ENCODE data around the gene DHFR2. TPM values are rescaled to one million over a fixed set of nuclear protein-coding genes. Genes with fewer than 3 reads are reported as not detected.

The DHFR2 gene
- total RNA-seq: 2.4 and 2.9 TPM in 2 replicates

DNA sequence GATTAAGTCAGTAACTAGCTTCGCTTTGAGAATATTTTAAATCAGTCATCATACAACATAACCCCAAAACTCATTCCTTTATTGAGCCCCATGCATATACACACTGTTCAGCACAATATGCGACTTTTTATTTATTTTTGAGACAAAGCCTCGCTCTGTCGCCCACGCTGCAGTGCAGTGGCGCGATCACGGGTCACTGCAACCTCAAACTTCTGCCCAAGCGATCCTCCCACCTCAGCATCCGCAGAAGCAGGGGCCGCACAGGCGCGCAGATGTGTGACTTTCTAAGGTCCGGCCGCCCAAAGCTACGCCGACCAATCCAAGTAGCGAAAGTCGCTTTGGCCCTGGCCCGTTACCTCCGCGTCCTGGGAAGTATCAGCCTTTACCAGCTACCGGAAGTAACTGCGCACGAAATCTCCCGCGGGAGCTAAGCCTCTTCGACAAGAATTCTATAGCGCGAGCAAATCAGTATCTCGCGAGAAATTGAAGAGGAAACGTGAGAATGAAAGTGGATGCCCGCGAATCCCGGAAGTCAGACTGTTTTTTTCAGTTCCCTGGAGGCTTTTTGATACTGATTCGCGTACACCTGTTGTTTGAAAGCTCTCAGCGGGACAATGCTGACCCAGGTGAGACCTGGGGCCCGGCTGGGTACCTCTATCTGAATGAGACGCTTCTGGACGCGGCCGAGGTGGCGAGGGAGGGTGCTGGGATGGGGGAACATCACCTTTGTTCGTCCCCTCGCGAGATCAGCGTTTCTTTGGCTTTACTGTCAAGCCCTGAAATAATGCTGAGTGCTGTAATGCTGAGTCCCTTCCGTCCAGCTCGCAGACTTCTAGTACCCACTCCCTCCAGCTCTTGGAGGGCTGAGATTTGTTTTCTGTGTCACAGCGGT lies at the start of gene DHFR2, which contains the start of gene NSUN3:
Gene DHFR2 (minus strand): TSS at position 404 of the 892 bp plus-strand sequence. CDS start 1,405 bp downstream, outside the sequence.
Gene NSUN3 (plus strand): TSS at position 549 of the 892 bp plus-strand sequence. CDS start 66 bp downstream, at position 615.

DNA sequence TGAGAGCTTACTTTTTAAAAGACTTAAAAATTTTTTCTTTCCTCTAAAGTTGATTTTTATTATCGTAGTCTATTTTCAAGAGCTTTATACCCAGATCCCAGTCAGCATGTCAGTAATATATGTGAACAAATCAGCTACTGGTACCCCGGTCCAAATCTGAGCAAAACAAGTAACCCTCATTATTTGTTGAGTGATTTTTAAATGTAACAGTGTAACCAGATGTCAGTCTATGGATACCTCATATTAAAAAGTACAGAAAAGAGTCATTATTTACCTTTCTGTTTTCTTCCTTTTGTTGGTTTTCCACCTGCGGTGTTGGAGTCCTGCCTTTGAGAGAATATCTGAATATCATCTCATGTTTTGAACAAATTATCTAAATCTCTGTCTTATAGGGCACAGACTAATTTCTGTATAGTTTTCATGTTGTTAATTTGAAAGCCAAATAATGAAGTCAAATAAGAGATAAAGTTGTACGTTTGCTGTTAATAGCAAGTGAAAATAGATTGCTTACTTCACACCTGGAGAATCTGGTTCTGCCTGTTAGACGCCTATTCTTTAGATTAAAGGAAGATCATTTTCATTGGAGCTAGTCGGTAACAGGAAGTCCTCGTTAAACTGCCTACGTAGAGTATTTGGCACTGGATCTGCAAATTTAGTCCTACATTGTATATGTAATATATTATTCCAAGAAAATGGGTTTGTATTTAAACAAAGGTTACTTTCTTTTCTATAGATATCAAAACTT lies 34.5 kb downstream of the DHFR2 start, which contains the start of gene STX19:
Gene STX19 (minus strand): TSS at position 505 of the 745 bp plus-strand sequence. CDS start 13,328 bp downstream, outside the sequence.

Other genes with a start within 250 kb of the DHFR2 start
- 9.1 and 12.6 TPM in 2 replicates for gene PROS1, start 89.0 kb downstream of the DHFR2 start, total RNA-seq
- gene ARL13B, start 82.8 kb downstream of the DHFR2 start, total RNA-seq: 6.9 and 11.0 TPM in 2 replicates
- not detected in 2 replicates for gene STX19, start 34.3 kb downstream of the DHFR2 start, total RNA-seq
- gene NSUN3, start 145 bp upstream of the DHFR2 start, total RNA-seq: 10.1 and 11.9 TPM in 2 replicates

Measured in vein endothelial cell (primary cell).